ENCODE measurements around the gene MAGEA6.

The MAGEA6 gene

DNA sequence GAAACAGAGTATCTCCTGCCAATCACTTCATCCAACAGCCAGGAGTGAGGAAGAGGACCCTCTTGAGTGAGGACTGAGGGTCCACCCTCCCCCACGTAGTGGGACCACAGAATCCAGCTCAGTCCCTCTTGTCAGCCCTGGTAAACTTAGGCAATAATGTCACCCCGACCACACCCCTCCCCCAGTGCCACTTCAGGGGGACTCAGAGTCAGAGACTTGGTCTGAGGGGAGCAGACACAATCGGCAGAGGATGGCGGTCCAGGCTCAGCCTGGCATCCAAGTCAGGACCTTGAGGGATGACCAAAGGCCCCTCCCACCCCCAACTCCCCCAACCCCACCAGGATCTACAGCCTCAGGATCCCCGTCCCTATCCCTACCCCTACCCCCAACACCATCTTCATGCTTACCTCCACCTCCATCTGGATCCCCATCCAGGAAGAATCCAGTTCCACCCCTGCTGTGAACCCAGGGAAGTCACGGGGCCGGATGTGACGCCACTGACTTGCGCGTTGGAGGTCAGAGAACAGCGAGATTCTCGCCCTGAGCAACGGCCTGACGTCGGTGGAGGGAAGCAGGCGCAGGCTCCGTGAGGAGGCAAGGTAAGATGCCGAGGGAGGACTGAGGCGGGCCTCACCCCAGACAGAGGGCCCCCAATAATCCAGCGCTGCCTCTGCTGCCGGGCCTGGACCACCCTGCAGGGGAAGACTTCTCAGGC lies 36.1 kb downstream of the MAGEA6 start, which contains the start of the genes CSAG1 and MAGEA12:
TSS of gene CSAG1 (minus strand) at position 461 of the 715 bp plus-strand sequence. CDS start 1,261 bp downstream, outside the sequence.
TSS of gene MAGEA12 (plus strand) at position 497 of the 715 bp plus-strand sequence. CDS start 2,405 bp downstream, outside the sequence.
- DNase-seq = no peak

DNA sequence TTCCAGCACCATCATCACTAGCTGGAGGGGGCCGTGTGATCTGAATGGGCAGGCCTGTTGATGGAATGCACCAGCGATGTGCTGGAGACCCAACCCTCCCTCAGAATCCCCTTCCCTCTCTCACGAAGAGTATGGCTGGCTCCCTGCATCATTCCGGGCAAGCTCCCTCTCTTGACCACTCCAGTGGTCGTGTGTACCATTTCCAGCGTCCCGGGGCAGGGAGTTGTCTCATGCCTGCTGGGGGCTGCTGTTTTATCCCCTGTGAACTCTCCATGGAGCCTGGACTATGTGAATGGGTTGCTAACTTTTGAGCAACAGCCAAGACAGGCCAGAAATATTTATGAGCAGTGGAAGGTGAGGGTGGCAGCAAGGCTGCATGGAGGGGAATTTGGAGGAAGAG lies 44.1 kb downstream of the MAGEA6 start:
- DNase-seq = no peak
